HEK293 (cell line): ENCODE measurements around the gene SLC26A8.

Experiments
- BCL11A ChIP-seq: fragments of 450-650 bp; formaldehyde crosslinking; IDR thresholded peaks from 2 replicates; pipeline ENCODE4 v1.5.1; 2016; ENCODE audit warnings: low read depth, missing biosample characterization, missing genetic modification characterization
- ELK4 ChIP-seq: IDR thresholded peaks from 2 replicates; pipeline ENCODE4 v1.6.1; 2011; ENCODE audit warnings: mild to moderate bottlenecking, low read depth, low read length, borderline replicate concordance
- GLIS2 ChIP-seq: fragments of 450-650 bp; formaldehyde crosslinking; IDR thresholded peaks from 2 replicates; pipeline ENCODE4 v1.5.1; 2016; ENCODE audit warnings: missing biosample characterization, missing genetic modification characterization
- HIC1 ChIP-seq: fragments of 450-650 bp; formaldehyde crosslinking; IDR thresholded peaks from 2 replicates; pipeline ENCODE4 v1.5.1; 2016; ENCODE audit warnings: missing biosample characterization, missing genetic modification characterization
- HOXC10 ChIP-seq: sonication (generic); formaldehyde crosslinking; IDR thresholded peaks from 2 replicates; pipeline ENCODE4 v1.8.1; 2023; ENCODE audit warnings: mild to moderate bottlenecking, missing genetic modification reagents
- PRDM1 ChIP-seq: fragments of 450-650 bp; formaldehyde crosslinking; IDR thresholded peaks from 2 replicates; pipeline ENCODE4; 2016; ENCODE audit warnings: missing biosample characterization, missing genetic modification characterization
- PRDM2 ChIP-seq: fragments of 450-650 bp; formaldehyde crosslinking; IDR thresholded peaks from 2 replicates; pipeline ENCODE4 v1.5.1; 2016; ENCODE audit warnings: missing biosample characterization, missing genetic modification characterization, borderline replicate concordance
- ZBTB1 ChIP-seq: fragments of 450-650 bp; formaldehyde crosslinking; IDR thresholded peaks from 2 replicates; pipeline ENCODE4 v1.5.1; 2016; ENCODE audit warnings: missing biosample characterization, missing genetic modification characterization
- ZBTB11 ChIP-seq: fragments of 450-650 bp; formaldehyde crosslinking; conservative IDR thresholded peaks from 2 replicates; pipeline ENCODE4 v1.5.1; 2016; ENCODE audit warnings: low read depth, missing biosample characterization, missing genetic modification characterization
- ZEB2 ChIP-seq: fragments of 450-650 bp; formaldehyde crosslinking; IDR thresholded peaks from 2 replicates; pipeline ENCODE4 v1.5.1; 2016; ENCODE audit warnings: missing biosample characterization, missing genetic modification characterization
- ZFP41 ChIP-seq: fragments of 450-650 bp; formaldehyde crosslinking; IDR thresholded peaks from 2 replicates; pipeline ENCODE4 v1.5.1; 2016; ENCODE audit warnings: missing biosample characterization, missing genetic modification characterization, borderline replicate concordance
- ZNF146 ChIP-seq: fragments of 450-650 bp; formaldehyde crosslinking; IDR thresholded peaks from 2 replicates; pipeline ENCODE4 v1.5.1; 2016; ENCODE audit warnings: missing biosample characterization, missing genetic modification characterization
- ZNF174 ChIP-seq: fragments of 450-650 bp; formaldehyde crosslinking; IDR thresholded peaks from 2 replicates; pipeline ENCODE4 v1.5.0; 2017; ENCODE audit warnings: missing biosample characterization, mild to moderate bottlenecking, missing genetic modification characterization
- ZNF202 ChIP-seq: fragments of 450-650 bp; formaldehyde crosslinking; IDR thresholded peaks from 2 replicates; pipeline ENCODE4 v1.5.1; 2016; ENCODE audit warnings: missing biosample characterization, missing genetic modification characterization, borderline replicate concordance
- ZNF292 ChIP-seq: fragments of 450-650 bp; formaldehyde crosslinking; IDR thresholded peaks from 2 replicates; pipeline ENCODE4 v1.5.1; 2016; ENCODE audit warnings: low read depth, missing biosample characterization, missing genetic modification characterization, borderline replicate concordance
- ZNF354C ChIP-seq: fragments of 450-650 bp; formaldehyde crosslinking; IDR thresholded peaks from 2 replicates; pipeline ENCODE4 v1.5.1; 2016; ENCODE audit warnings: missing biosample characterization, missing genetic modification characterization, low read depth, borderline replicate concordance
- ZNF398 ChIP-seq: fragments of 450-650 bp; formaldehyde crosslinking; IDR thresholded peaks from 2 replicates; pipeline ENCODE4 v1.5.1; 2017; ENCODE audit warnings: missing biosample characterization, missing genetic modification characterization
- ZNF48 ChIP-seq: fragments of 450-650 bp; formaldehyde crosslinking; IDR thresholded peaks from 2 replicates; pipeline ENCODE4 v1.5.1; 2016; ENCODE audit warnings: missing biosample characterization, missing genetic modification characterization
- ZNF548 ChIP-seq: fragments of 450-650 bp; formaldehyde crosslinking; IDR thresholded peaks from 2 replicates; pipeline ENCODE4 v1.5.1; 2016; ENCODE audit warnings: missing biosample characterization, missing genetic modification characterization
- ZNF558 ChIP-seq: fragments of 450-650 bp; formaldehyde crosslinking; IDR thresholded peaks from 2 replicates; pipeline ENCODE4 v1.5.1; 2016; ENCODE audit warnings: missing biosample characterization, missing genetic modification characterization
- ZNF776 ChIP-seq: fragments of 450-650 bp; formaldehyde crosslinking; IDR thresholded peaks from 2 replicates; pipeline ENCODE4 v1.5.0; 2017; ENCODE audit warnings: missing biosample characterization, missing genetic modification characterization, borderline replicate concordance
- ZNF791 ChIP-seq: fragments of 450-650 bp; formaldehyde crosslinking; IDR thresholded peaks from 2 replicates; pipeline ENCODE4 v1.5.1; 2016; ENCODE audit warnings: missing biosample characterization, missing genetic modification characterization
- ZNF837 ChIP-seq: fragments of 450-650 bp; formaldehyde crosslinking; IDR thresholded peaks from 2 replicates; pipeline ENCODE4 v1.5.1; 2016; ENCODE audit warnings: missing biosample characterization, missing genetic modification characterization
- ZSCAN30 ChIP-seq: fragments of 450-650 bp; IDR thresholded peaks from 2 replicates; pipeline ENCODE4 v1.5.1; 2018; ENCODE audit warnings: missing biosample characterization, mild to moderate bottlenecking, missing genetic modification characterization, moderate library complexity

SLC26A8 gene

DNA sequence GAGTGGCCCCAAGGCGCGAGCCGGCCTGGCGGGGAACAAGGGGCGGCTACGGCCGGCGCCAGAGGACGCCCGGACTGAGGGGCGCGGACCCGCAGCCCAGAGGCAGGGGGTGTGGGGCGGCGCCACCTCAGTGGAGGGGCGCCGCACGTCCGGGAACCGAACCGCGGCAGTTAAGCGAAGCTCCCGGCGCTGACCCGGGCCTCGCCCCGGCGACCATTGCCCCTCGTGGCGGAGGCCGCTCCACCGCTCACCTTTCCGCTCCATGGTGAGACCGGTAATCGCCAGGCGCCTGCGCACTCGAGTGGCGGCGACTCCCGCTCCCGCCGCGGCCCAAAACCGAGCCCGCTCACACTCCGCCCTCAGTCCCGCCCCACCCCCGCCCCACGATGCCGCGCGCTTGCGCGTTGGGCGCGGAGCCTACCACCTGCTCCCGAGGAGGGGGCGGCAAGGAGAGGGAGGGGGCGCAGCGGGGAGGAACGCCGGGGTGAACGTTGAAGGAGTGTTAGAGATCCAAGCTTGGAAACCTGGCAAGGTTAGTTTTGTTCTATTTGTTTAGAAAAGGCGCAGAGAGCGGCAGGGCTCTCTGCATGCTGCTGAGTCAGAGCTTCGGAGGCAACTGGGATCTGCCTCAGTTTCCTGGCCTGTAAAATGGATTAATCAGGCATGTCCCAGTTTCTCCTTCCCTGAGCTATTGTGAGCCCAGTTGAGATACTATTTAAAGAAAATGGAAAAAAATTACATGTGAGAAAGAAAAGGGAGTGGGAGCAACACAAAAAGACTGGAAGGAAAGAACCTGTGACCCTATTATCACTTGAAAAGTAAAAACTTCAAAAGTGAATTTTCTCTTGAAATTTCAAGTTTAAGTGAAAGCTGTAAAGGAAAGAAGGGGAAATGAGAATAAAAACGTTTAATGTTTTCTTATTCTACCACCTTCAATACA, 103.4 kb downstream of the SLC26A8 start, which contains the start of gene SRPK1 (continued):
- no peak for TF ChIP-seq ZBTB1 (tag by site-specific recombination)
- no peak for TF ChIP-seq PRDM2 (tag by site-specific recombination)
- peak; percentile 35; the same call in 1 of the 2 replicates for TF ChIP-seq GLIS2 (tag by site-specific recombination)
- TF ChIP-seq ZNF48 = no peak
- no peak for TF ChIP-seq ZNF791 (tag by site-specific recombination)
- no peak for TF ChIP-seq HOXC10 (CRISPR knock-in tag)
- TF ChIP-seq ZNF776 (tag by site-specific recombination) = no peak
- TF ChIP-seq ELK4 = no peak
- TF ChIP-seq ZNF146 = no peak
- peak; percentile 71; the same call in 1 of the 2 replicates for TF ChIP-seq ZEB2 (tag by site-specific recombination)
- peak; percentile 82 for TF ChIP-seq ZNF398
- TF ChIP-seq PRDM1 (tag by site-specific recombination) = peak; percentile 97
- TF ChIP-seq ZNF202 (tag by site-specific recombination) = no peak
- no peak for TF ChIP-seq ZNF292 (tag by site-specific recombination)
- TF ChIP-seq ZNF354C (tag by site-specific recombination) = no peak
- no peak for TF ChIP-seq ZBTB11
- no peak for TF ChIP-seq ZNF837 (tag by site-specific recombination)
- no peak for TF ChIP-seq ZNF558 (tag by site-specific recombination)
- no peak for TF ChIP-seq ZNF548
- no peak for TF ChIP-seq ZFP41 (tag by site-specific recombination)
- no peak for TF ChIP-seq ZNF174 (tag by site-specific recombination)
- TF ChIP-seq ZSCAN30 (tag by site-specific recombination) = peak; percentile 41
- TF ChIP-seq HIC1 (tag by site-specific recombination) = no peak; the same call in 1 of the 2 replicates
- no peak for TF ChIP-seq BCL11A (tag by site-specific recombination)
